Stimulated activated CD8-positive, alpha-beta memory T cell treated with anti-CD3 and anti-CD28 coated beads, Interleukin-7, amount 100 ng/mL, for 1 hour (primary cell): ENCODE results near the gene CTTNBP2NL.
"Not testable (repeated sequence)": the region's sequence is repeated elsewhere in the genome, so short reads cannot be mapped to it uniquely, and the experiment has no call there.

Experiments used
- DNase-seq, 2 donors: peaks; one replicate each; pipeline ENCODE4 v3.0.0-alpha.2; 2020; ENCODE audit warnings: low read depth in 2 of 2

Gene CTTNBP2NL

GRCh38 chr1:112386731-112387346 is 9.2 kb upstream of the CTTNBP2NL start:
- no peak for DNase-seq

GRCh38 chr1:112387807-112388206 is 8.2 kb upstream of the CTTNBP2NL start:
- DNase-seq = no peak

GRCh38 chr1:112388436-112388835 is 7.6 kb upstream of the CTTNBP2NL start:
- DNase-seq = no peak

GRCh38 chr1:112389689-112390088 is 6.3 kb upstream of the CTTNBP2NL start:
- no peak for DNase-seq

GRCh38 chr1:112390335-112390734 is 5.7 kb upstream of the CTTNBP2NL start:
- not testable (repeated sequence) for DNase-seq

GRCh38 chr1:112390775-112391602 is 5.0 kb upstream of the CTTNBP2NL start:
- peak; percentile 56 to 60 for DNase-seq

GRCh38 chr1:112391603-112391940 is 4.4 kb upstream of the CTTNBP2NL start:
- no peak for DNase-seq

- no peak for DNase-seq
Observed at GRCh38 chr1:112393631-112393974, 2.4 kb upstream of the CTTNBP2NL start.

- no peak for DNase-seq
Observed at GRCh38 chr1:112394743-112395062, 1.3 kb upstream of the CTTNBP2NL start.

GRCh38 chr1:112395256-112395820 is 676 bp upstream of the CTTNBP2NL start:
- no peak for DNase-seq

GRCh38 chr1:112396653-112397471 is 848 bp downstream of the CTTNBP2NL start:
- DNase-seq = no peak

- DNase-seq = no peak
Observed at GRCh38 chr1:112397841-112398240, 1.8 kb downstream of the CTTNBP2NL start.

- DNase-seq = no peak
Observed at GRCh38 chr1:112399456-112399855, 3.4 kb downstream of the CTTNBP2NL start.

GRCh38 chr1:112400706-112401105 is 4.7 kb downstream of the CTTNBP2NL start:
- not testable (repeated sequence) for DNase-seq

GRCh38 chr1:112402682-112403643 is 6.9 kb downstream of the CTTNBP2NL start:
- DNase-seq = no peak

GRCh38 chr1:112406771-112407170 is 10.8 kb downstream of the CTTNBP2NL start:
- DNase-seq = no peak

- no peak for DNase-seq
Observed at GRCh38 chr1:112409414-112409813, 13.4 kb downstream of the CTTNBP2NL start.

- DNase-seq = no peak
Observed at GRCh38 chr1:112410673-112411072, 14.7 kb downstream of the CTTNBP2NL start.

GRCh38 chr1:112417271-112417670 is 21.3 kb downstream of the CTTNBP2NL start:
- no peak for DNase-seq

- DNase-seq = no peak
Observed at GRCh38 chr1:112418099-112418892, 22.3 kb downstream of the CTTNBP2NL start.
